NCI-H1105 treated with DMSO at 0.1 percent for 48 hours (cell line): Measurements from ENCODE around the gene NFATC2IP.

ENCODE experiments used
- DNase-seq: peaks from one replicate; lab custom pipeline; 2025; lab: John Stamatoyannopoulos, UW

The NFATC2IP gene

GRCh38 chr16:28950648-28951409 lies at the start of gene NFATC2IP:
Gene NFATC2IP, plus strand, starts transcription at chr16:28950937. Its CDS starts 75 bp downstream, at chr16:28951012.
- peak; percentile 99 for DNase-seq

DNA sequence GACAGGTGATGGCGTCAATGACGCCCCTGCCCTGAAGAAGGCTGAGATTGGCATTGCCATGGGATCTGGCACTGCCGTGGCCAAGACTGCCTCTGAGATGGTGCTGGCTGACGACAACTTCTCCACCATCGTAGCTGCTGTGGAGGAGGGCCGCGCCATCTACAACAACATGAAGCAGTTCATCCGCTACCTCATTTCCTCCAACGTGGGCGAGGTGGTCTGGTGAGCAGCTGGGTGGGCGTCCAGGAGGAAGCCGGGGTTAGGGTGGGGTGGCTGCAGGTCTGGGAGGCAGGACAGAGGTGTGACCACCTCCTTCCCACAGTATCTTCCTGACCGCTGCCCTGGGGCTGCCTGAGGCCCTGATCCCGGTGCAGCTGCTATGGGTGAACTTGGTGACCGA lies 48.9 kb upstream of the NFATC2IP start:
- DNase-seq, result no peak

GRCh38 chr16:28902909-28903308 lies 47.8 kb upstream of the NFATC2IP start:
- DNase-seq, result no peak

GRCh38 chr16:28903344-28904042 lies 47.2 kb upstream of the NFATC2IP start:
- no peak for DNase-seq

DNA sequence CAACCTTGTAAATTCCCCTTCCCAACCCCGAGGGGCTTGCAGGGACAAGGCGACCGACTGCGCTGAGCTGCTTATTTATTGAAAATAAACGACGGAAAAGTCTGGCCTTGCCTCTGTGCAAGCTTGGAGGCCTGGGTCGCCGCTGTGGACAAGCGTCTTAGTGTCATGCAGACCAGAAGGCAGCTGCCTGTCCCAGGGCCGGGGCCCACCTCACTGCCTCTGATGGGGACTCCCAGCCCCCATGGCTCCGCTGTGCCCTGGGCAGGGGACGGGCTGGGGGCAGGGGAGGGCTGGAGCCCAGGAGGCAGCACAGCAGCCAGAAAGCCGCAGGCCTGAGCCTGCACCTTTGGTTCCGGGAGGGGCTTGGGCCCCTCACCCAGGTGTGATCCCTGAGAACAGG lies 46.4 kb upstream of the NFATC2IP start:
- no peak for DNase-seq

DNA sequence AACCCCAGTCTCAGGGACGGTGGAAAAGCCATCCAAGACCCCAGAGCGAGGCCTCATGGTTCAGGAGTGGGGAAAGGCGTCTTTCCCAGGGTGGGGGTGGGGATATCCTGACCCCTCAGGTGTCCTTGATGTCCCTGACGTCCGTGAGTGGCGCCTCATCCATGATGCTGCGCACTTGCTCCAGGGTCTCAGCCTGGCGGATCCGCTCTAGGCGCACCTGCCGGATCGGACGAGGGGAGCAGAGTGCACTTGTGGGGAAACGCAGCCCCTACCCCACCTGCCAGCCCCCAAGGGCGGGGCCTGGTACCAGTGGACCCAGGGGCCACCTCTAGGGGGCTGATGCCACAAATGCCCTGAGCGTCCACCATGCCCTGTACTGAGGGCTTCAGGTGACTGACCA lies 45.9 kb upstream of the NFATC2IP start:
- no peak for DNase-seq

- DNase-seq, result no peak
Measured at GRCh38 chr16:28905229-28905754, 45.4 kb upstream of the NFATC2IP start.

DNA sequence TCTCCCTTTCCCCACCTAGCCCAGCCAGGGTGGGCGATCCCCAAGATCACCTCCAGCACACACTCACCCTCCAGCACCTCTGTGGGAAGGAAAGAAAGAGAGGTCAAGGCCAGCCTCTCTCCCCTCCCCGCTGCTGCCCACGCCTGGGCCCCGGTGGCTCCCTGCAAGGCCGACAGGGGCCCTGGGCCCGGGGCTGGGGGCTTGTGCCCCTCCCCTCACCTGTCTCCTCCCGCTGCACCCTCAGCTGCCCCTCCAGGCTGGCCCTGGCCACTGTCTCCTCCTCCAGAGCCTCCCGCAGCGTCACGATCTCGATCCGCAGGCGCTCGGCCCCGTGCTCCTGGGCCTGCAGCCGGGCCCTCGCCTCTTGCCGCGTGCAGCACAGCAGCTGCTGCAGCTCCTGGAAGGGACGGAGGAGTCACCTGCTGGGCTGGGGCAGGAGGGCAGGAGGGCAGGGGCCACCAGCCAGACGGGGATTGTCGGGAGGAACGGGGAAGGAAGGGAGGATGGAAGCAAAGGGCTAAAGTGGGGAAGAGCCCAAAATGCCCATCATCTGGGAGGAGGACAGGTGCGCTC lies 44.9 kb upstream of the NFATC2IP start:
- DNase-seq, result no peak

- DNase-seq, result peak; percentile 75
Measured at GRCh38 chr16:28910086-28911031, 40.4 kb upstream of the NFATC2IP start.

DNA sequence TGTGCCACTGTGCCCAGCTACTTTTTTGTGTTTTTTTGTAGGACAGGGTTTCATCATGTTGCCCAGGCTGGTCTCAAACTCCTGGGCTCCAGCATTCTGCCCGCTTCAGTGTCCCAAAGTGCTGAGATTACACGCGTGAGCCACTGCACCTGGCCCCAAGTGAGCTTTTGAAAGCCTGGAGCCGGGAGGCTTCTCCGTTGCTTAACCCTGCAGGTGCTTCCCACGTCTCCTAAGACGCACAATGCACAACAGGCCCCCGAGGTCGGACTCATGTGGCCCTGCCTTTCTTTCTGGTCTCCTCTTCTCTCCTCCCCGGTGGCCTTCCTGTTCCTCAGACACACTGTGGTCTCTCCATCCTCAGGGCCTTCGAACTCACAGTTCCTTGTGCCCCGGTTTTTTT lies 38.2 kb upstream of the NFATC2IP start:
- DNase-seq, result no peak

GRCh38 chr16:28913946-28914724 lies 36.6 kb upstream of the NFATC2IP start:
- no peak for DNase-seq

DNA sequence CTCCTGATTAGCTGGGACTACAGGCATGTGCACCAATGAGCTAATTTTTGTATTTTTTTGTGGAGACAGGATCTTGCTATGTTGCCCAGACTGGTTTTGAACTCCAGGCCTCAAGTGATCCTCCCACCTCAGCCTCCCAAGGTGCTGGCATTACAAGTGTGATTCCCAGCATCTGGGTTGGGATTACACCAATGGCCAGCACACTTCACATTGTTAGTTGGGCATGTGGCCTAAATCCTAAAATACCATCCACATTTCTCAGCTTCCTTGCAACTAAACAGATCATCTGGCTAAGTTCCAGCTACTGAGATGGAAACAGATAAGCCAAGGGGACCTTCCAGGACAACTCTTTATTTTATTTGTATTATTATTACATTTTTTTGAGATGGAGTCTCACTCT lies 35.6 kb upstream of the NFATC2IP start:
- no peak for DNase-seq

DNA sequence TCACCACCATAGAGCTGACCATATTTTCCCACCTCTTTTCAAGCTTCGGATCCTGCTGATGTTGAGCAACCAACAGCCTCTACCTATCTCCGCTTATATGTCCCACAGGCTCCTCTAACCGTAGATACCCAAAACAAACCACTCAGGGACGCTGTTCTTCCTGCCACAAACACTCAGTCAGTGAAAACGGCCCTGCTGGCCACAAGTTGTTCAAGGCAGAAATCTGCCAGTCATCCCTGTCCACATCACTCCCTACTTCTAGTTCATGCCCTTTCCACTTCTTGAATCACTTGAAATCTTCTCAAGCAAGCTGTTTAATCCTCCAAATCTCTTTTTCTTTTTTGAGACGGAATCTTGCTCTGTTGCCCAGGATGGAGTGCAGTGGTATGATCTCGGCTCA lies 33.6 kb upstream of the NFATC2IP start:
- DNase-seq, result no peak

DNA sequence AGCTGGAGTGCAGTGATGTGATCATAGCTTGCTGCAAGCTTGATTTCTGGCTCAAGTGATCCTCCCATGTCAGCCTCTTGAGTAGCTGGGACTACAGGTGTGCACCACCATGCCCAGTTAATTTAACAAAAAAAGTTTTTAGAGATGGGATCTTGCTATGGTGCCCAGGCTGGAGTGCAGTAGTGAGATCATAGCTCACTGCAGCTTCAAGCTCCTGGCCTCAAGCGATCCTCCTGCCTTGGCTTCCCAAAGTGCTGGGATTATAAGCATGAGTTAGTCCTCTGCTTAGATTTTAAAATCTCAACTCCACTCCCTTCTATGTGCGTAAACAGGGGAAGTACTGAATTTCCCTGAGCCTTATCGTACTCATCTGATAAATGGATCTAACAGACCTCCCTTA lies 32.0 kb upstream of the NFATC2IP start:
- DNase-seq, result no peak

- DNase-seq, result no peak
Measured at GRCh38 chr16:28923231-28923587, 27.5 kb upstream of the NFATC2IP start.

- DNase-seq, result peak; percentile 19
Measured at GRCh38 chr16:28923652-28924398, 26.9 kb upstream of the NFATC2IP start.

DNA sequence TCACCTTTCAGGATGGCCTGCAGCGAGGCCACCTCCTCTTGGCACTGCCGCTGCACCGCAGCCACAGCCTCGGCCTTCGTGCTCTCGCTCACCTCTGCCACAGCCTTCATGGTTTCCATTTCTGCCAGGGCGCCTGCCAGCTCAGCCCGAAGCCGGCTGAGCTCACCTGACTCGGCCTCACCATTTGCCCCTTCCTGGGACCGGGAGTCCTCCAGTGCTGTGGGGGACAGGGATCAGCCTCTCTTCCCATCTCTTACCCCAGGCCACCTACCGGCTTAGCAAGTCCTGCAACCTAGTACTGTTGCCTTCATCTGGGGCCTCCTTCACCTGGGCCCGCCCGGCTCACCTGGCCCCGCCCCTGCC lies 26.4 kb upstream of the NFATC2IP start:
- DNase-seq, result no peak

DNA sequence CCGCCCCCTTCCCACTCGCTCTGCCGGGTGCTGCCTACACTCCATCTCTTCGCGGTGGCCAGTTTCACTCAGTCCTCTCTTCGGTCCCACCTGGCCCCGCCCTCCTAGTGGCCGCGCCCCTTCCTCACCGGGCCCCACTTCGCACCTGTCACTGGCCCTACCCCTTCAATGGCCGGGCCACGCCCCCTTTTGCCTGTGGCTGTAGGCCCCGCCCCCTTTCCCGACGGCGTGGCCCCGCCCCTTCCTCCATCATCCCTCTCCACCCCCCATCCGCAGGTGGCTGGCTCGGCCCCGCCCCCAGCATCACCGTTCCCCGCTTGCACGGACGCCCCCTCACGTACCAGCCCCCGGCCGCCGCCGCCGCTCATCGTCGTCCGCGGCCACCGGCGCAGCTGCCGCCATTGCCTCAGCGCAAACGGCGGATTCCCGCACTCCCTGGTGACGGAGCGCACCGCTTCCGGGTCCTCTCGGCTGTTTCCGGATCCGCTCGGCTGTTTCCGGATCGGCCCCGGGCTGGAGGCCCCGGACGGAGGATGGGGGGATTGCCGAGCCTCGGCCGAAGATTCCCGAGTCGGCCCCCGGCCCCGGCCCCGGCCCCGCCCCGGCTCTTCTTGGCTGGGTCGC lies 25.9 kb upstream of the NFATC2IP start, which contains the start of gene RABEP2:
Gene RABEP2 (minus strand): TSS at position 477 of the 624 bp plus-strand sequence. CDS start 75 bp downstream, at position 402.
- peak; percentile 96 for DNase-seq

DNA sequence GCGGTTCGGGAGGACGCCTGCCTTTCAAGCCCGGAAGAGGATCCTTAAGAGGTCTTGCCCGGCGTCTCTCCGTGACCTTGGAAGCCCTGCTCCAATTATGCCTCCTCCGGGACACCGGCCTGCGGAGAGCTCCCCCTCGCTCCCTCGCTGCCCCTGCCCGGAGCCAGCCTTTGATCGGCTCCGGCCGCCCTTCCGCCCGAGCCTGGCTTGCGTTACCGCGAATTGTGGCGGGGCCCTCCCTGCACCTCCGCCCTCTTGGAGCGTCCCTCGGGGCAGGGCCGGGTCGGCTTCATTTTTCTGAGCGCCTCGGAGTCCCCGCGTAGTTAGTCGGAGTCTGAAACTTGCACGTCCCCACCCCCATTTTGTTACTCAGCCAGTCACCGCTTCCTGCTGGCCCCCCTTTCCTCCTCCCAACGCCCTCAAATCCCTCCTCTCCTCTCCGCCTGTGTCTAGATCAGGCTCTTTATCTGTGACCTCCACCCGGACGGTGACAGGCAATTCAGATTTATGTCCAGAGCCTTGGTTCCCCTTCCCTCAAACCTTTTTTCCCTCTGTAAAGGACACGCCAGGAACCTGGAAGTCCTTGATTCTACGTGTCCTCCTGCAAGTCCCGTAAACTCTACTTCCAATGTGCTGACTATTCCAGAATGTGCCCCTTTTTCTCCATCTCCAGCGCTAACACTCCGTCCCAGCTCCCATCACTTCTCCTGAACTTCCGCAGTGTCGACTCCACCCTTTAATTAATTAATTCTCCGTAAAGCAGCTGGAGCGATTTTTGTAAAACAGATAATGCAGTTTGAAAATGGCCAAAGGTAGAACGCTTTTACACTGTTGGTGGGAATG lies 25.1 kb upstream of the NFATC2IP start:
- peak; percentile 61 for DNase-seq
